PFSK-1 (cell line): ENCODE data around the gene SST.

Experiments
- FOXP2 ChIP-seq: optimal IDR thresholded peaks from 2 replicates; pipeline ENCODE3; 2011; ENCODE audit warnings: borderline replicate concordance, control low read depth, inconsistent platforms; ENCODE audit not compliant: insufficient read depth; ENCODE audit errors: extremely low read length, extremely low read depth
- POLR2AphosphoS5 ChIP-seq: IDR thresholded peaks from 2 replicates; pipeline ENCODE4 v1.6.1; 2012; ENCODE audit warnings: low read depth, mild to moderate bottlenecking, control low read depth, low read length, moderate library complexity
- REST ChIP-seq, 2 experiments: IDR thresholded peaks; 2 replicates each; pipeline versions ENCODE4 v1.6.1 to v1.8.0; 2011 to 2012; ENCODE audit warnings: low read depth in 2 of 2, low read length in 2 of 2, control low read depth in 1 of 2, inconsistent platforms in 1 of 2, mild to moderate bottlenecking in 1 of 2, moderate library complexity in 1 of 2; ENCODE audit not compliant: insufficient read depth in 1 of 2
- SIN3A ChIP-seq: IDR thresholded peaks from 2 replicates; pipeline ENCODE4 v1.6.1; 2012; ENCODE audit warnings: mild to moderate bottlenecking, low read length, moderate library complexity, borderline replicate concordance; ENCODE audit not compliant: insufficient read depth
- TAF1 ChIP-seq: IDR thresholded peaks from 2 replicates; pipeline ENCODE4 v1.6.1; 2012; ENCODE audit warnings: low read length, control low read depth, borderline replicate concordance; ENCODE audit not compliant: insufficient read depth

SST gene

GRCh38 chr3:187624588-187624987 is 45.6 kb downstream of the SST start:
- TF ChIP-seq TAF1 = no peak
- TF ChIP-seq SIN3A = no peak
- TF ChIP-seq POLR2AphosphoS5 = no peak
- TF ChIP-seq FOXP2 = no peak
- no peak for TF ChIP-seq REST (IDR thresholded peaks at IDR 0.05; ENCODE audit: insufficient read depth in 1 of 2, low read depth in 2 of 2, low read length in 2 of 2)

GRCh38 chr3:187623285-187623814 is 46.8 kb downstream of the SST start:
- no peak for TF ChIP-seq POLR2AphosphoS5
- TF ChIP-seq FOXP2 = no peak
- no peak for TF ChIP-seq SIN3A

DNA sequence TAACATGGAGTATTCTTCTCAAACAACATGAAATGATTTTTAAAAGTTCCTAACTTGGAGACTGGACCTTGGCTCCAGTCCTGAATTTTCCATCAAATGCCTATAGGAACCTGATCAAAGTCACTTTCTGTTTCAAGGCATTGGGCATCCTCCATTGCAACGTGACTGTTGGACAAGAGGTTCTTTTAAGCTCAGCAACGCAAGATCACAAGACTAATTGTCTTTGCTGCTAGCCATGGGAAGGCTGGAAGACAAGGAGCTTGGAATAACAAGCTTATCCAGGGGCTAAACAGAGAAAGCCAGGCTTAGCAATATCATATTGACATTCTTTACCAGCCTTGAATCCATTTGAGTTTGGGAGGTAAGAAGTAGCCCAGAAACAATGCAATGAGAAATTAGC is 48.3 kb downstream of the SST start:
- TF ChIP-seq FOXP2 = no peak
- TF ChIP-seq TAF1 = no peak
- TF ChIP-seq POLR2AphosphoS5 = no peak
- TF ChIP-seq SIN3A = no peak
- TF ChIP-seq REST (IDR thresholded peaks at IDR 0.05; ENCODE audit: insufficient read depth in 1 of 2, low read depth in 2 of 2, low read length in 2 of 2) = no peak

- TF ChIP-seq SIN3A = no peak
- TF ChIP-seq FOXP2 = no peak
- TF ChIP-seq TAF1 = no peak
- TF ChIP-seq REST (IDR thresholded peaks at IDR 0.05; ENCODE audit: insufficient read depth in 1 of 2, low read depth in 2 of 2, low read length in 2 of 2) = no peak
- TF ChIP-seq POLR2AphosphoS5 = no peak
Observed at GRCh38 chr3:187619461-187619860, 50.7 kb downstream of the SST start.
